Measurements from ENCODE around the gene PLA2G4B. TPM values are rescaled to one million over a fixed set of nuclear protein-coding genes. Genes with fewer than 3 reads are reported as not detected.

The PLA2G4B gene
- total RNA-seq, 1 donor from 2014 or later = 1.6 TPM

- H3K27me3 ChIP-seq (ENCODE audit: control insufficient read depth in 3 of 3, insufficient read depth in 3 of 3, low read length in 3 of 3) = no peaks in the 10 kb centered on the region
- H3K4me1 ChIP-seq (ENCODE audit: control insufficient read depth in 3 of 3, insufficient read depth in 3 of 3, low read length in 3 of 3) = peaks cover 31 to 37% (median 33%) of the 10 kb centered on the region in 3 donors
- H3K27ac ChIP-seq (ENCODE audit: low read depth, low read length) = no peak overlapping the region
- H3K36me3 ChIP-seq (ENCODE audit: control insufficient read depth in 3 of 3, insufficient read depth in 3 of 3, low read length in 3 of 3) = no peaks in the 10 kb centered on the region
- no peak overlapping the region for H3K9ac ChIP-seq (ENCODE audit: low read depth in 1 of 3, low read length in 3 of 3)
- H3K4me3 ChIP-seq (ENCODE audit: low read length in 3 of 3) = no peak overlapping the region
- H3K9me3 ChIP-seq (ENCODE audit: control insufficient read depth in 3 of 3, low read length in 3 of 3) = no peaks in the 10 kb centered on the region
Observed at GRCh38 chr15:41891226-41891625, 52.6 kb downstream of the PLA2G4B start.

- Histone ChIP-seq H3K4me3 (ENCODE audit: low read length in 3 of 3) (no peak overlapping the region), H3K4me1 (ENCODE audit: control insufficient read depth in 3 of 3, insufficient read depth in 3 of 3, low read length in 3 of 3) (peaks cover 31 to 37% (median 33%) of the 10 kb centered on the region in 3 donors), H3K27ac (ENCODE audit: low read depth, low read length) (peak overlapping the region; percentile 47), H3K27me3 (ENCODE audit: control insufficient read depth in 3 of 3, insufficient read depth in 3 of 3, low read length in 3 of 3) (no peaks in the 10 kb centered on the region), H3K9me3 (ENCODE audit: control insufficient read depth in 3 of 3, low read length in 3 of 3) (no peaks in the 10 kb centered on the region), H3K36me3 (ENCODE audit: control insufficient read depth in 3 of 3, insufficient read depth in 3 of 3, low read length in 3 of 3) (no peaks in the 10 kb centered on the region), H3K9ac (ENCODE audit: low read depth in 1 of 3, low read length in 3 of 3) (peak overlapping the region in 1 of 3 donors; percentile 69)
Observed at GRCh38 chr15:41891946-41892345, 53.3 kb downstream of the PLA2G4B start.

- peaks cover 0 to 4% (median 3%) of the 10 kb centered on the region in 3 donors for H3K36me3 ChIP-seq (ENCODE audit: control insufficient read depth in 3 of 3, insufficient read depth in 3 of 3, low read length in 3 of 3)
- H3K4me3 ChIP-seq (ENCODE audit: low read length in 3 of 3) = no peak overlapping the region
- H3K27me3 ChIP-seq (ENCODE audit: control insufficient read depth in 3 of 3, insufficient read depth in 3 of 3, low read length in 3 of 3) = no peaks in the 10 kb centered on the region
- peaks cover 31 to 37% (median 33%) of the 10 kb centered on the region in 3 donors for H3K4me1 ChIP-seq (ENCODE audit: control insufficient read depth in 3 of 3, insufficient read depth in 3 of 3, low read length in 3 of 3)
- peak overlapping the region; percentile 43 to 69 (median 58) for H3K9ac ChIP-seq (ENCODE audit: low read depth in 1 of 3, low read length in 3 of 3)
- H3K9me3 ChIP-seq (ENCODE audit: control insufficient read depth in 3 of 3, low read length in 3 of 3) = no peaks in the 10 kb centered on the region
- H3K27ac ChIP-seq (ENCODE audit: low read depth, low read length) = peak overlapping the region; percentile 47
Observed at GRCh38 chr15:41892621-41893421, 54.2 kb downstream of the PLA2G4B start.

GRCh38 chr15:41893422-41894250 is 55.0 kb downstream of the PLA2G4B start, which contains the start of gene SPTBN5:
TSS of gene SPTBN5 (minus strand) at chr15:41894053. CDS start at chr15:41893497, 556 bp downstream.
- no peaks in the 10 kb centered on the region for H3K27me3 ChIP-seq (ENCODE audit: control insufficient read depth in 3 of 3, insufficient read depth in 3 of 3, low read length in 3 of 3)
- H3K4me1 ChIP-seq (ENCODE audit: control insufficient read depth in 3 of 3, insufficient read depth in 3 of 3, low read length in 3 of 3) = peaks cover 31 to 37% (median 33%) of the 10 kb centered on the region in 3 donors
- peak within 1 kb of the TSS; percentile 43 to 69 (median 58) for H3K9ac ChIP-seq (ENCODE audit: low read depth in 1 of 3, low read length in 3 of 3)
- no peaks in the 10 kb centered on the region for H3K9me3 ChIP-seq (ENCODE audit: control insufficient read depth in 3 of 3, low read length in 3 of 3)
- peak within 1 kb of the TSS in 1 of 3 donors; percentile 22 for H3K4me3 ChIP-seq (ENCODE audit: low read length in 3 of 3)
- peaks cover 0 to 4% (median 3%) of the 10 kb centered on the region in 3 donors for H3K36me3 ChIP-seq (ENCODE audit: control insufficient read depth in 3 of 3, insufficient read depth in 3 of 3, low read length in 3 of 3)
- H3K27ac ChIP-seq (ENCODE audit: low read depth, low read length) = peak within 1 kb of the TSS; percentile 25

GRCh38 chr15:41894251-41894790 is 55.7 kb downstream of the PLA2G4B start:
- H3K27me3 ChIP-seq (ENCODE audit: control insufficient read depth in 3 of 3, insufficient read depth in 3 of 3, low read length in 3 of 3) = no peaks in the 10 kb centered on the region
- H3K36me3 ChIP-seq (ENCODE audit: control insufficient read depth in 3 of 3, insufficient read depth in 3 of 3, low read length in 3 of 3) = peaks cover 0 to 4% (median 3%) of the 10 kb centered on the region in 3 donors
- H3K4me1 ChIP-seq (ENCODE audit: control insufficient read depth in 3 of 3, insufficient read depth in 3 of 3, low read length in 3 of 3) = peaks cover 31 to 37% (median 33%) of the 10 kb centered on the region in 3 donors
- no peaks in the 10 kb centered on the region for H3K9me3 ChIP-seq (ENCODE audit: control insufficient read depth in 3 of 3, low read length in 3 of 3)
- H3K27ac ChIP-seq (ENCODE audit: low read depth, low read length) = peak overlapping the region; percentile 25
- H3K9ac ChIP-seq (ENCODE audit: low read depth in 1 of 3, low read length in 3 of 3) = peak overlapping the region in 2 of 3 donors; percentile 45
- H3K4me3 ChIP-seq (ENCODE audit: low read length in 3 of 3) = peak overlapping the region in 1 of 3 donors; percentile 22

- Histone ChIP-seq H3K36me3 (ENCODE audit: control insufficient read depth in 3 of 3, insufficient read depth in 3 of 3, low read length in 3 of 3) (peaks cover 0 to 4% (median 3%) of the 10 kb centered on the region in 3 donors), H3K4me3 (ENCODE audit: low read length in 3 of 3) (peak overlapping the region in 1 of 3 donors; percentile 22), H3K27me3 (ENCODE audit: control insufficient read depth in 3 of 3, insufficient read depth in 3 of 3, low read length in 3 of 3) (no peaks in the 10 kb centered on the region), H3K9ac (ENCODE audit: low read depth in 1 of 3, low read length in 3 of 3) (peak overlapping the region in 2 of 3 donors; percentile 45), H3K27ac (ENCODE audit: low read depth, low read length) (peak overlapping the region; percentile 25), H3K9me3 (ENCODE audit: control insufficient read depth in 3 of 3, low read length in 3 of 3) (no peaks in the 10 kb centered on the region), H3K4me1 (ENCODE audit: control insufficient read depth in 3 of 3, insufficient read depth in 3 of 3, low read length in 3 of 3) (peaks cover 31 to 37% (median 33%) of the 10 kb centered on the region in 3 donors)
Observed at GRCh38 chr15:41894791-41895463, 56.3 kb downstream of the PLA2G4B start.

- Histone ChIP-seq H3K4me1 (ENCODE audit: control insufficient read depth in 3 of 3, insufficient read depth in 3 of 3, low read length in 3 of 3) (peaks cover 31 to 37% (median 33%) of the 10 kb centered on the region in 3 donors), H3K9ac (ENCODE audit: low read depth in 1 of 3, low read length in 3 of 3) (no peak overlapping the region), H3K27me3 (ENCODE audit: control insufficient read depth in 3 of 3, insufficient read depth in 3 of 3, low read length in 3 of 3) (no peaks in the 10 kb centered on the region), H3K36me3 (ENCODE audit: control insufficient read depth in 3 of 3, insufficient read depth in 3 of 3, low read length in 3 of 3) (peaks cover under 1 to 4% (median 3%) of the 10 kb centered on the region in 3 donors), H3K27ac (ENCODE audit: low read depth, low read length) (peak overlapping the region; percentile 25), H3K4me3 (ENCODE audit: low read length in 3 of 3) (no peak overlapping the region), H3K9me3 (ENCODE audit: control insufficient read depth in 3 of 3, low read length in 3 of 3) (no peaks in the 10 kb centered on the region)
Observed at GRCh38 chr15:41895491-41895890, 56.8 kb downstream of the PLA2G4B start.

GRCh38 chr15:41895957-41896356 is 57.3 kb downstream of the PLA2G4B start:
- no peak overlapping the region for H3K9ac ChIP-seq (ENCODE audit: low read depth in 1 of 3, low read length in 3 of 3)
- no peak overlapping the region for H3K4me3 ChIP-seq (ENCODE audit: low read length in 3 of 3)
- H3K4me1 ChIP-seq (ENCODE audit: control insufficient read depth in 3 of 3, insufficient read depth in 3 of 3, low read length in 3 of 3) = peaks cover 31 to 37% (median 33%) of the 10 kb centered on the region in 3 donors
- H3K36me3 ChIP-seq (ENCODE audit: control insufficient read depth in 3 of 3, insufficient read depth in 3 of 3, low read length in 3 of 3) = peaks cover 5 to 7% (median 6%) of the 10 kb centered on the region in 3 donors
- H3K27ac ChIP-seq (ENCODE audit: low read depth, low read length) = no peak overlapping the region
- no peaks in the 10 kb centered on the region for H3K9me3 ChIP-seq (ENCODE audit: control insufficient read depth in 3 of 3, low read length in 3 of 3)
- H3K27me3 ChIP-seq (ENCODE audit: control insufficient read depth in 3 of 3, insufficient read depth in 3 of 3, low read length in 3 of 3) = no peaks in the 10 kb centered on the region

- H3K4me1 ChIP-seq (ENCODE audit: control insufficient read depth in 3 of 3, insufficient read depth in 3 of 3, low read length in 3 of 3) = peaks cover 31 to 35% (median 33%) of the 10 kb centered on the region in 3 donors
- peaks cover 6 to 9% (median 9%) of the 10 kb centered on the region in 3 donors for H3K36me3 ChIP-seq (ENCODE audit: control insufficient read depth in 3 of 3, insufficient read depth in 3 of 3, low read length in 3 of 3)
- no peak overlapping the region for H3K9ac ChIP-seq (ENCODE audit: low read depth in 1 of 3, low read length in 3 of 3)
- no peaks in the 10 kb centered on the region for H3K27me3 ChIP-seq (ENCODE audit: control insufficient read depth in 3 of 3, insufficient read depth in 3 of 3, low read length in 3 of 3)
- no peak overlapping the region for H3K4me3 ChIP-seq (ENCODE audit: low read length in 3 of 3)
- H3K27ac ChIP-seq (ENCODE audit: low read depth, low read length) = no peak overlapping the region
- no peaks in the 10 kb centered on the region for H3K9me3 ChIP-seq (ENCODE audit: control insufficient read depth in 3 of 3, low read length in 3 of 3)
Observed at GRCh38 chr15:41896566-41896965, 57.9 kb downstream of the PLA2G4B start.
